GM19455 (cell line): ENCODE results near the gene SEMA3F.

ENCODE experiments used
- ATAC-seq: cut with Tn5 transposase; IDR thresholded peaks from one replicate; pipeline ENCODE4 v1.9.1; 2021; ENCODE audit not compliant: unreplicated experiment

Gene SEMA3F

DNA sequence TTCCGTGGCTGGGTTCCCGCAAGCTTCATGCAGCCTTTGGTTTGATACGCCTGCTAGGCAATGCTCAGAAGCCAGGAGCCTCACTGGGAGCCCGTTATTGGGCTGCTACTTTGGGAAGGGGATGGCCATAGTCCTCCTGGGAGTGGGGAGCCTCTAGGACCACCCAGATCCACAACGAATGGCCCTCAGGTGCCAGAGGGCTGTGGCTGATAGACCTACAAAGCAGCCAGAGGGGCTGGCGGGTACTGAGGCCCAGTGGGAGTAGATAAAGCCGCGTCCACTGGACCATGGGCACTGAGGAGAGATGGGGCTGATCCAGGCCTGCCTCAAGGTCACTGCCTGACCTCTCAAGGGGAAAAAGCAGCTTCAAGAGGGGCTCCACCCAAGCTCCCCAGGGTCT is 37.0 kb downstream of the SEMA3F start:
- ATAC-seq = no peak

DNA sequence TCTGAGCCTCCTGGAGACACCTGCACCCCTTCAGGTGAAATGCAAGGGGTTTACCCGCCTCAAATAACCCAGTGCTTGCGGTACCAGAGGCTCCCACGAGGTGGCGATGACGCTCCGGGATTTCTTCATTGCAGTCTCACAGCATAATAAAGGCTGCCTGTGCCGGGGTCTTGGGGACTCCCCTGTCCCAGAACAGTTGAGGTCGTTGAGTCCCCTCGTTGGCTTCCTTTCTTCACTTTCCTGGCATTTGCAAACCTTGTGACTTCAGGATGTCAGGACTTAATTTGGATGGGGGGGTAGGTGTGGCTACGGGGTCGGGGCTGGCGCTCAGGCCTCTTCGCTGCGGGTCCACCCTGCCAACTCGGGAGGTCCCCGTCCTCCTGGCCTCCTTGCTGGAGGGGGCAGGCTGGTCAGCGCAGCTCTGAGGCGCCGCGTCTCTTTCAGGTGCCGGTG is 37.6 kb downstream of the SEMA3F start:
- ATAC-seq = no peak

DNA sequence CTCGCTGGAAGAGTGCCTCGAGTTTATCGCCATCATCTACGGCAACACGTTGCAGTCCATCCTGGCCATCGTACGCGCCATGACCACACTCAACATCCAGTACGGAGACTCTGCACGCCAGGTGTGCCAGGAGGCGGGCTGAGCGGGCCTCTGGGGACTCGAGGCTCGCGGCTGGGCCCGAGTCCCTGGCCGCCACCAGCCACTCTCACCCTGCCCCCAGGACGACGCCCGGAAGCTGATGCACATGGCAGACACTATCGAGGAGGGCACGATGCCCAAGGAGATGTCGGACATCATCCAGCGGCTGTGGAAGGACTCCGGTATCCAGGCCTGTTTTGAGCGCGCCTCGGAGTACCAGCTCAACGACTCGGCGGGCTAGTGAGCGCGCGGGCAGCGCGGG is 38.2 kb downstream of the SEMA3F start:
- ATAC-seq = no peak

DNA sequence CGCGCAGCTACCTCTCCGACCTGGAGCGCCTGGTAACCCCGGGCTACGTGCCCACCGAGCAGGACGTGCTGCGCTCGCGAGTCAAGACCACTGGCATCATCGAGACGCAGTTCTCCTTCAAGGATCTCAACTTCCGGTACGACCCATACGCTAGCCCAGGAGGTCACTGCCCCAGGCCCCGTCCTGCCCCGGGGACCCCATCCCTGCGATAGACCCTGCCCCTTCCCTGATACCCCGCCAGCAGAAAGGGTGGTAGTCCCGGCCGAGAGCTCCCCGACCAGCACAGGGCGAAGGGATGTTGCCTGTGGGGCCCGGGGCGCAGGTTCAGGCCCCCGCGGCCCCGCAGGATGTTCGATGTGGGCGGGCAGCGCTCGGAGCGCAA is 38.6 kb downstream of the SEMA3F start:
- no peak for ATAC-seq

DNA sequence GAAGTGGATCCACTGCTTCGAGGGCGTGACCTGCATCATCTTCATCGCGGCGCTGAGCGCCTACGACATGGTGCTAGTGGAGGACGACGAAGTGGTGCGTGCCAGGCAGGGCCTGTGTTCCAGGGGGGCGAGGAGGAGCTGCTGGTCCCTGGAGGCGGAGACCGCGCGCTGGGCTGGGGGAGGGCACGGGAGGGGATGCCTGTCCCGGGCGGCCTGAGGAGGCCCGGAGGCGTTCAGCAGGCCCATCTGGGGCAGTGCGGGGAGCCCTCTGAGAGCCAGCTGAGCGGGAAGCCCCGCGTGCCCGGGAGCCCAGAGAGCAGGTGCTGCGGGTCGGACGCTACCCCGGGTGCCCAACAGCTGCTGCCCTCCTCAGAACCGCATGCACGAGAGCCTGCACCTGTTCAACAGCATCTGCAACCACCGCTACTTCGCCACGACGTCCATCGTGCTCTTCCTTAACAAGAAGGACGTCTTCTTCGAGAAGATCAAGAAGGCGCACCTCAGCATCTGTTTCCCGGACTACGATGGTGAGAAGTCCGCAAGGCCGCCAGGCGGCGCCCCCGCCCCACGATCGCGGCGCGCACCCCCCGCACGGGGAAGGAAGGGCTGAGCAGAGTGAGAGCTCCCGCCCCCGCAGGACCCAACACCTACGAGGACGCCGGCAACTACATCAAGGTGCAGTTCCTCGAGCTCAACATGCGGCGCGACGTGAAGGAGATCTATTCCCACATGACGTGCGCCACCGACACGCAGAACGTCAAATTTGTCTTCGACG is 39.2 kb downstream of the SEMA3F start:
- ATAC-seq = no peak

DNA sequence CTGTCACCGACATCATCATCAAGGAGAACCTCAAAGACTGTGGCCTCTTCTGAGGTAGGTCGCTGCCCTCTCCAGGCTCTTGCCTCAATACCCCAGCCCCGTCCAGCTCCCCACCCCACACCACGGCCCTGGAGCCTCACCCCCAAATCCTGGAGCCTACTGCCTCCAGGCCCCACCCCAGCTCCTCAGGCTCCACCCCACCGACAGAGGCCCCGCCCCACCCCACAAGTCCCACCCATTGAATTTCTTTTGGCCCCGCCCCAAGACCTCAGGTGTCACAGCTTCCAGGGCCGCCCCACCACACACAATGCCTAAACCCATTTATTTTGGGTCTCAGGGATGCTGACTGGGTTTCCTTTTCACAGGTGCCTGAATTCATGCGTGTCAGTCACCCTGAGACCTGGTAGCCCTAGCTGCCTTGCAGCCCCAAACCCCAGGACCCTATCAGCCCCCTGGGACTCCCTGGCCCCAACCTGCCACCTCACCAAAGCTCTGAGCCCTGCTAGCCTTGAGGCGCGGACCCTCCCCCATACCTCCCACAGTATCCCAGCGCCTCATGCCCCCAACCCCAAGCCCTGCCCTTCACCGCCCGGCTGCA is 39.9 kb downstream of the SEMA3F start:
- ATAC-seq = no peak

DNA sequence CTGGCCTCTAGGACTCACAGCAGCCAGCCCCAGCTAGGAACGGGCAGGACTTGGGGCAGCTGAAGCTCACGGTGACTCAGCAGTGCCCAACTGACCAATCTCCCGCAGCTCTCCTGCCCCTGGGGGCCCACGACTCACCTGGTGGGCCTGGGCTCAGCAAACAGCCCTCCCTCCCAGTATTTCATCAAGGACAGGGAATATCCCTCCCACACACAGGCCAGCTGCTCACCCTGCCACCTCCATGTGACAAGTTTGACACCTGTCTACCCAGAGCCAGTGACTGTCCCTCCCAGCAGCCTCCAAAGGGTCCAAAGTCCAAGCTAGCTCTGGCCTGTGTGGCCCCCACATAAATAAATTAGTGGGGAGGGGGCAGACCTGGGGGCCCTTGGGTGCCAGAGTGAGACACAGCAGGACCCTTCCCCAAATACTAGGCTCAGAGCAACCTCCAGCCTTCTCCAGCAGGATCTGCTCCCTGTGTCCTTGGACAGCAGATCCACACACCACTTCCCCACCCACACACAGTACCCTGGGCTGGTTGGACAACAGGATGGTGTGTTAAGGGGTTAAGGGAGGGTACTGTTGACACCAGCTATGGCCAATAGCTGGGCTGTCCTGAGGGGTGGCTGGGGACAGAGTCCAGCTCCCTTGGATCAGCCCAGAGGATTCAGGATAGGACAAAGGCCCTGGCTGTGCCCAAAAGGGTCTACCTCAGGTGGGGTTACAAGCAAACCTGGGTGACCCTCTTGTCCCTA is 40.6 kb downstream of the SEMA3F start:
- no peak for ATAC-seq

DNA sequence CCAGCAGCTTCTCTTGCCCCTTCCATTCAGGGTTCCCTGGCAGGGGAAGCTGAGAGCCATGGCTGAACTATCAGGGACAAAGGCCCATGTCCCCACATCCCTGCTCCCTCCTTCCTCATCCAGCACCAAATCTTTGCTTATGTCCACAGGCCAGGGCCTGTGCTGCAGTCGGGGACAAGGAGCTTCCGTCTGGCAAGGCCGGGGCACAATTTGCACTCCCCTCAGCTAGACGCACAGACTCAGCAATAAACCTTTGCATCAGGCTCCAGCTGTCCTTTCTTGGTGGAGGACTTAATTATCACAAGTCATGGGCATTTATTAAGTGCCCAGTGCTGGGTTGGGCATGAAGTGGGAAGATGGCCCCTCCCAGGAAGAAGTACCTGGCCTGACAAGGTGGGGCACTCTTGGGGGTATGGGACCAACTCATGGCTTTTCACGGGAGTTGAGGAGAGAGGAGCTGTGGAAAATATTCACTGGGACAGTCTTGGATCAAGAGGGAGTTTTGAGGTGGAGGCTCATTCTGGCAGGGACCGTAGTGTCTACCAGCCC is 41.2 kb downstream of the SEMA3F start:
- no peak for ATAC-seq

DNA sequence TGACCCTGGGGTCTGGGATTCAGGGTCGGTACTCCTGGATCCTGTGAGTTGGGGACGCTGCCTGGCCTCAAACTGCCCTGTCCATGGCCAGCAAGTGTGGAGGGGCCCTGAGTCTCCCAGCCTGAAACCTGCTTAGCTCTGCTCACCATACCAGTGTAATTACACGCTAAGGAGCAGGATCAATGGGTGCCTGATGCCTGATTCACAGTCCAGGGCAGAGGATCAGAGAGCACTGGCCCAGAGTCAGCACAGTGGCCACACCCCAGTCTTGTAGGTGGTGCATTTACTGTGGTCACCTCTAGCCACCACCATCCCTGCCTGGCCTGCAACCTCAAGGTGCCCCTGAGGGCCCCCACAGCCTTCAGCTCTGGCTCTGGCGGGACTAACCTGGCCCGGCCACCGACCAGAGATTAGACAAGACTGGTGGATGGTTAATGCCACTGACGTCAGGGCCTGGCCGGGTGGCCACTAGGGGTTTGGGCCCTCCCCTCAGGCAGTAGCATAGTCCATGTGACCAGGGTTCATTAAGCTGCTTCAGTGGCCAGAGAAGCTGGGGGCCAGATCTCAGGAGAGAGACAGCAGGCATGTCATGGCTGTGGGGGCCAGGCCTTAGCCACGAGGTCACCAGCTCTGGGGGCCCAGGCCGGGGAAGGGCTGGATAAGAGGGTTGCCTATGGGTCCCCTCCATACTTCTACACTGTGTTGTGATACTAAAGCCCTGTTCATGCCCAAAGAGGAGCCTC is 46.6 kb downstream of the SEMA3F start:
- no peak for ATAC-seq

DNA sequence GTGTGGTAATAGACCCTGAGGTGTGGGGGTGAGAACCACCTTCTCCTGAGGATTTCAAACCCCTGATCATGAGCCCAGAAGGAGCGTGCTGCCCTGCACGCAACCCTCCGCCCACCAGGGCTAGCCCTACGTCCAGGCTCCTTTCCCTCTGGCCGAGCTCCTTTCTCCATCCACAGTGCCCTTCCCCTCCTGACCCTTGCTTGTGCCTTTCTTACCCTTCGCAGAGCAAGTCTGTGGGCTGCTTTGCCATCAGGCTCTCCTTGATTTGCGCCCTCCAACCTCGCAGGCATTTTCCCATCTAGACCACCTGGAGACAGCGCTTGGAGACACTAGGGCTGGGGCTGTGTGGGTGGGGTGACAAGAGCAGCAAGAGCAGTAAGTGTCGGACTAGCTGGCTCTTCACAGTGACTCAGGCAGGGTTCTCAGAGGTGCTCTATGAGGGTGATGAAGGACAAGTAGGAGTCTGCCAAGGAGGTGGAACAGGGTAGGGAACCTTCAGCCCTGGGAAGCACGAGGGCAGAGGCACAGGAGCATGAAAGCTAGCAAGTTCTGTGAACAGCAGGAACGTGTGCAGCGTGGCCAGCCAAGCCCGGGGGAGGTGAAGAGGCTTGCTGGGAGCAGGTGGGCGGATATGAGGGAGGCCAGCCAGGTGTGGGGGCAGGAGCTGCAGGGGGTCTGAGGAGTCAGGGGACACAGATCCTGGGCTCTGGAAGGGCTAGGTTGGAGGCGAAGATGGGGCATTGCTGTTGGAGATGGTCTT is 47.4 kb downstream of the SEMA3F start:
- no peak for ATAC-seq

DNA sequence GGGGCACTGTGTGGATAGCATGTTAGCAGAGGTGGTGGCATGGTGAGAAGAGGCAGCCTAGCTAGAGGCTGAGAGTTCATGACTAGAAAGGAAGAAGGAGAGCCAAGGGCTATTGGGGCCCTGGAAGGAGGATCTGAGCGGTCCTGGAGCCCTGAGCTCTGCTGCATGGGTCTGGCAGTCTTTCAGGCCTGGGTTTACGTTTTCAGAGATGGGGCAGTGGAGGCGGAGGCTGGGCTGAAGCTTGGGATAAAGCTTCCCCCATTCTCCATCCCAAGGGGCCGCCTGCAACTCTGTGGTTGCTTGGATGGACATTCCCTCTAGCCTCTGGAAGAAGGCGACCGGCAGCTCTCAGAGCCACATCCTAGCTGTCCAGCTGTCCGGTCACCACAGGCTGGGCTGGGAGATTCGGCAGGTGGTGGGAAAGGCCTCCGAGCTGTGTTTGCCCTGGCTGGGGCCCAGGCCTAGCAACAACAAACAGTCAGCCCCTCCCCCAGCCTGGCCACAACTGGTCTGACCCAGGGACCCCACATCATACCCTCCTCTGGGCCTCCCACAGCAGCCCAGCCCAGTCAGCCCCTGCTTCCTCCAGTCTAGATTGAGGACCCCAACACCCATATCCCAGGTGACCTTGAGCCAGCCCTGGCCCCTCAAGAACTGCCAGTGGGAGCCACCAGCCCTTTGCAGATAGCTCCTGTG is 48.1 kb downstream of the SEMA3F start:
- ATAC-seq = no peak

DNA sequence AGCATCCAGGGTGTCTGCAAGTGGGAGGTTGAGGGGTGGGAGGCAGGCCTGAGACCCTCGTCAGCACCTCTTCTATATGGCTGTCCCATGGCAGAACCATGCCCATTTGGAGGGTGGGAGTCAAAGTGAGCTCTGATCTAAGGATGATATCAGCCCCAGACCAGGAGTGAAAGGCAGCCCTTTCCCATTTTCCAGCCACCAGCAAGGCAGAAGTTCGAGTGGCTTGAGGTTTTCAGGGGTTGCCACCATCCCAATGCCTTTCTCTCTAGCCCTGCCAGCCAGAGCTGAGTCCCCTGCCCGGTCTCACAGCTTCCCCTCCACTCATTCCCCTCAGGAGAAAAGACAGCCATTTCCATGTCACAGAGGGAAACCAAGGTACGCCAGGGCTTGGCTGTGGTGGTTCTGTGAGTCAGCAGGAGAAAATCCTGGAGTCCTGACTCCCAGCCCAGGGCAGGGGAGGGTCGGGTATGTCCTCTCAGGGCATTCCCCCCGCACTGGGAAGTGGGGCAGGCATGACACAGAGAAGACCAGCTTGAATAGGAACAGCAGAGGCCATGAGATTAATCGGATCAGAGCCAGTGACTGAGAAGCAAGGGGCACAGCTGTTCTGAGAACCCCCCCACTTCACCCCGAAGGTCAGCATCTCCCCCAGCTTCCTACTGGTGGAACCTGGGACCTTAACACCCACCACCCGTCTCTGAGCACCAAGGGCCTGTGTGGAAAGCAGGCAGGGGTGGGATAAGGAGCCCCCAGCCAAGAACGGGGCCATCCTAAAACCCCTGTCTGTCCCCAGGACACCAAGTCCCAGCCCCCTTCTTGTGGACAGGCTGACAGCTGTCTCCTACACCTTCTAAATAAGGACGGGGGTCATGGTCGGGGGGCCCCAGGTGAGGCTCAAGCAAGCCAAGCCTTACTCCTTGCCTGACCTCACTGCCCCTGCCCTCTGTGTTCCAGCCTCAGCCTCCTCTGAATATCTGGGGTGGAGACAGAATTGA is 49.0 kb downstream of the SEMA3F start:
- ATAC-seq = no peak

DNA sequence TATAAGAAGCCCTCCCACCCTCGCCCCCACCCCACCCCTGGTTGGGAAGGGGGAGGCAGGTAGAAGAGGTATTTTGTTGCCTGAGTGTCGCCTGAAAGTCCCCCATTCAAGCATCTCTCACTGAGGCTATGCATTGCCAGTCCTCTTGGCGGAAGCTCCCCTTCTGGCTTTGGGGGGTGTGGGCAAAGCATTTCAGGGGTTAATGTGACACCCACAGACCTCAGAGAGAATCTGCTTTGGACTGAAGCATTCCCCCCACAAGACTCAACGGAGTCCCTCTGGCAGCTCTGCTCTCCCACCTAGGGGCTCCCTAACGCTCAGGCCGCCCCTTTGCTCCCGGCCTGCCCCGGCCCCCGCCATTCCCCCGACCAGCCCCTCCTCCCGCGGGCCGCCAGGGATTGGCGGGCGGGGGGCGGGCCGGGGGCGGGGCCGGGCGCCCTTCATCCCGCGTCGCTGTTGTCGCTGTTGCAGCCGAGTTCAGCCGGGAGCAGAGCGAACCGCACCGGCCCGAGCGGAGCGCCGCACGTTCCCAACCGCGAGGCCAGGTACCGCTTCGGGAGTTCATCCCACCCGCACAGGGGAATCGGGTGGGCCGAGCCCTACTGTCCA is 49.8 kb downstream of the SEMA3F start, which contains the start of gene SLC38A3:
Gene SLC38A3, plus strand, starts transcription at position 468 of the 609 bp plus-strand sequence. CDS start 8,929 bp downstream, outside the sequence.
- no peak for ATAC-seq

DNA sequence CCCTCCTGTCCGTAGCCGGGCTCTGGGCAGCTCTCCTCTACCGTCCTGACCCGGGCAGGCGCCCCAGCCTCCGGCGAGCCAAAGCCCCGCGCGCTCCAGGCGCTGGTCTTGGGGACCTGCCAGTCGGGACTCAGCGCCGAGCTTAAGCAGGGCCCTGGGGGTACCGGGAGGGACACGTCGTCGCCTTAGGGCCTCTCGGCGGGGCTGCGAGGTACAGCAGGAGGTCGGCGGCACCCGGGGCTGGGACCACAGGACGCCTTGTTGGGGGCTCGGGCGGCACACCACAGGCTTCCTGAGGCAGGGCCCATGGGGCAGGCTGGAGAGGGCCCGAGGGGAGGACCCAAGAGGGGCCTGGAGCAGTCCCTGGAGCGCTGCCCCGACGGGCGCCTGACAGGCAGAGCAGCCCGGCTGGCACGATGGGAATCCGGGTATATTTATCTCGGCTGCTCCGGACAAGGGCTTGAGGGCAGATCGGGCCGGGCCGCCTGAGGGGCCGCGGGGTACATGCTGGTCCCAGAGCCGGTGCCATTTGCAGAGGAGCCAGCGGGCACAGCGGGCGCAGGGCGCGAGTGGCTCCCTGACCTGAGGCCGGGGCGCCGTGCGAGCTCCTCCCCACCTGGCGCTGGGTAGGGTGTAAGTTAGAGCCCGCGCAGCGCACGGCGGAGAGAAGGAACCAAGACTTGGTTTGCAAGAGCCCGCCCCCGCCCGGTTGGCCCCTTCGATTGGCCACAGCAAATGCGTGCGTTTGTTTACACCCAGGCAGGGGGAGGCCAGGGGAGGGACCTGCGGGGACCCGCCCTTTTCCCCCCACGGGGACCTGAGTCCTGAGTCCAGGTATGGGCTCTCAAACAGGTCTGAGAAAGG is 50.5 kb downstream of the SEMA3F start:
- no peak for ATAC-seq

DNA sequence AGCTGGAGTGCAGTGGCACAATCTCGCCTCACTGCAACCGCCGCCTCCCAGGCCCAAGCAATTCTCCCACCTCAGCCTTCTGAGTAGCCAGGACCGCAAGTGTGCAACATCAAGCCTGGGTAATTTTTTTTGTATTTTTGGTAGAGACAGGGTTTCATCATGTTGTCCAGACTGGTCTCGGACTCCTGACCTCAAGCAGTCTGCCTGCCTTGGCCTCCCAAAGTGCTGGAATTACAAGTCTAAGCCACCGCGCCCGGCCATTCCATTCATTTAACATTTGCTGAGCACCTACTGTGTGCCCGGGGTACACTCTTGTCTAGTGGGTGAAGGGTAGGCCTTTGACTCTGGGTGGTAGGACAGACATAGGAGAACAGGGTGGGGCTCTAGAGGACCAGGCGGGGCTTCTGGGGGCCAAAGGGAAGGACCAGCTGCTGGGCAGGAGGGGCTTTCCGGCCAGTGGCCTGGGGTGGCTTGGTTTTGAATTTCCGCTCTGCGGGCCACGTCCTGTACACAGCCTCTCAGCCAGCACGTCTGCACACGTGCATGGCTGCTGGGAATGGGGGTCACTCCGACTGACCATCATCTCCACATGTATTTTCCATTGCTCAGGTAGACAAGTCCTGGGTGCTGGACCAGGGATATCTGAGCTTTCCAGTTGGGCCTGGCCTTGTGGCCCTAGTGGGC is 52.4 kb downstream of the SEMA3F start:
- ATAC-seq = no peak

DNA sequence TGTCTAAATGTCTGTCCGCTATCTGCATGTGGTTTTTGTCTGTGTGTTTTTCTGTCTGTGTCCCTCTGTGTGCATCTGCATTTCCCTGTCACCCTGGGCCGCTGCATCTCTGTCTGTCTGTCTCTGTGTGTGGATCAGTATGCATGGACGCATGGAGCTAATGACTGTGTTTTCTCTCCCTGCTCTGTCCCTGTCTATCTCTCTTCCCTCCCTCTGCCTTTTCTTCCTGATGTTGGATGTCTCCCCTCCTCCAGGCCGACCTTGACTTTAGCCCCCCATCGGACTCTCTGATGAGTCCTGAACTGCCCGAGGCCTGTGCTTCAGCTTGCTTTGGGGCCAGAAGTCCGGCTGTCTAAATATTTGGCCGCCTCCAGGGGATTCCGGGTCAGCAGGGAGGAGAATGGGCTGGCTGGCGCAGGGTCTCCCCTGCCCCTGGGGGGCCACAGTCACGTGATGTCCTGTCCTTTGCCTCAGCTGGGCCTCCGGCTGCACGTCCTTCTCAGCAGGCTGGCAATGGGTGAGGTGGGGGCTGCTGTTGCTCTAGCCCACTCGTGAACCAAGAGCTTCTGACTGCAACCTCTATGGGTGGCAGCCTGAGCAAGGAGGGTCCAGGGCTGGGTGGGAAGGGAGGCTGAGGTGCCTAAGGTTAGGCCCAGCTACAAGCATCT is 53.7 kb downstream of the SEMA3F start:
- ATAC-seq = no peak
